Measurements from ENCODE around the gene PIMREG. TPM values are rescaled to one million over a fixed set of nuclear protein-coding genes. Genes with fewer than 3 reads are reported as not detected.

Gene PIMREG
- total RNA-seq, 1 donor from 2014 or later = 0.62 TPM

DNA sequence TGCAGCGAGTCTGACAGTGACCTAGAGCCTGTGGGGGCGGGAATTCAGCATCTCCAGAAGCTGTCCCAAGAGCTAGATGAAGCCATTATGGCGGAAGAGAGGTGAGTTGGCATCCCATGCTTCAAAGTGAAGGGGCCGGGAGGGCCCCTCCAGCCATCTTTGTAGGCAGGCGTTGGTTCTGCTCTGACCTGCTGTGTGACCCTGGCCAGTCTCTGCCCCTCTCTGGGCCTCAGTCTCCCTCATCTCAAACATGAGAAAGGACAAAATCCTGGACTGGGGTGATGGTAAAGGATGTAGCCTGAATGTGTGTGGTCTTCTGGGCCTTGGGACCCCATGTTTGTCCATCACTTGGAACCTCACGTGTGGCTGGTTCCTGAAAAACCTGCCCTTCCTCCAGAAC is 5.1 kb downstream of the PIMREG start:
- Histone ChIP-seq H3K36me3 (no peaks in the 10 kb centered on the region), H3K27ac (no peak overlapping the region), H3K4me1 (no peaks in the 10 kb centered on the region), H3K27me3 (ENCODE audit: low read depth) (no peaks in the 10 kb centered on the region), H3K4me3 (no peak overlapping the region), H3K9me3 (no peaks in the 10 kb centered on the region)
- TF ChIP-seq, protein P1, sequence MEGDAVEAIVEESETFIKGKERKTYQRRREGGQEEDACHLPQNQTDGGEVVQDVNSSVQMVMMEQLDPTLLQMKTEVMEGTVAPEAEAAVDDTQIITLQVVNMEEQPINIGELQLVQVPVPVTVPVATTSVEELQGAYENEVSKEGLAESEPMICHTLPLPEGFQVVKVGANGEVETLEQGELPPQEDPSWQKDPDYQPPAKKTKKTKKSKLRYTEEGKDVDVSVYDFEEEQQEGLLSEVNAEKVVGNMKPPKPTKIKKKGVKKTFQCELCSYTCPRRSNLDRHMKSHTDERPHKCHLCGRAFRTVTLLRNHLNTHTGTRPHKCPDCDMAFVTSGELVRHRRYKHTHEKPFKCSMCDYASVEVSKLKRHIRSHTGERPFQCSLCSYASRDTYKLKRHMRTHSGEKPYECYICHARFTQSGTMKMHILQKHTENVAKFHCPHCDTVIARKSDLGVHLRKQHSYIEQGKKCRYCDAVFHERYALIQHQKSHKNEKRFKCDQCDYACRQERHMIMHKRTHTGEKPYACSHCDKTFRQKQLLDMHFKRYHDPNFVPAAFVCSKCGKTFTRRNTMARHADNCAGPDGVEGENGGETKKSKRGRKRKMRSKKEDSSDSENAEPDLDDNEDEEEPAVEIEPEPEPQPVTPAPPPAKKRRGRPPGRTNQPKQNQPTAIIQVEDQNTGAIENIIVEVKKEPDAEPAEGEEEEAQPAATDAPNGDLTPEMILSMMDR (IDR thresholded peaks at IDR 0.05) = no peak
- DNase-seq (no peak), ATAC-seq (no peak)
- intact Hi-C loops (cut with DNase I) = no loop called here

DNA sequence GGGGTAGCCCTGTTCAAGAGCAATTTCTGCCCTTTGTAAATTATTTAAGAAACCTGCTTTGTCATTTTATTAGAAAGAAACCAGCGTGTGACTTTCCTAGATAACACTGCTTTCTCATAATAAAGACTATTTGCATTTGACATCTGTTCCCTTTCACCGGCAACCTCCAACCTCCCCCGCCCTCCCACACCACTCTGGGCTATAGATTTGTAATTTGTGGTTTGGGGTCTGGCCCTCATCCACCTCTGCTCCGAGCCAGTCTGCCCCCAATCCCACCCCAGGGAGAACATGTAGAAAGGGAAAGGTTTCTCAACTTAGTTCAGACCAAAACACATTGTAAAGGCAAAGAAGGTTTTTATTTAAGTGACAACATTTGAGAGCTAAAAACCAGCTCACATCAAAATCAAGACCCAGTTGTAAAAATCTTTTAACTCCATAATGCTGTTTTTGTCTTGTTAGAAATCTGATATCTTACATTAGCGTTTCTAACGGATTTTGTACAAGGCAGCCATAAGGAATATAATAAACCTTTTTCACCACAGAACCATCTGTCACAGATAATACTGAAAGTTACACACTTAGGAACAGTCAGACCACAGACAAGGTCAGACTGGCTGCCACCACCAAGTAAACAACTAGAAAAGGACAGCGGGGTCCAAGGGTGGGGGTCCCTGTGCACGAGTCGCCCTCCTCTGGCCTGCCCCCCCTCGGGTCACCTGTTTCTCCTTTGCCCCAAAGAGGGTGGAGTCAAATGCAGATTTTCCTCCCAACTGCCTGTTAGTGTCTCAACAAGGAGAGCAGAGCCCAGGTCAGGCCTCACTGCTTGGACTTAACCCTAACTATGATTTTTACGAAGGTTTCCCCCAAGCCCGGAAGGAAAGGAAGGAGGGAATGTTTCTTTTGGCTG is 6.9 kb downstream of the PIMREG start:
- DNase-seq = peak; percentile 14
- TF ChIP-seq, protein P1 (IDR thresholded peaks at IDR 0.05) = no peak
- no peaks in the 10 kb centered on the region for H3K9me3 ChIP-seq
- ATAC-seq = no peak
- H3K27me3 ChIP-seq (ENCODE audit: low read depth) = peaks cover 15% of the 10 kb centered on the region
- no peak overlapping the region for H3K27ac ChIP-seq
- no peaks in the 10 kb centered on the region for H3K36me3 ChIP-seq
- no peaks in the 10 kb centered on the region for H3K4me1 ChIP-seq
- H3K4me3 ChIP-seq = no peak overlapping the region
- intact Hi-C loops (cut with DNase I) = no loop called here

DNA sequence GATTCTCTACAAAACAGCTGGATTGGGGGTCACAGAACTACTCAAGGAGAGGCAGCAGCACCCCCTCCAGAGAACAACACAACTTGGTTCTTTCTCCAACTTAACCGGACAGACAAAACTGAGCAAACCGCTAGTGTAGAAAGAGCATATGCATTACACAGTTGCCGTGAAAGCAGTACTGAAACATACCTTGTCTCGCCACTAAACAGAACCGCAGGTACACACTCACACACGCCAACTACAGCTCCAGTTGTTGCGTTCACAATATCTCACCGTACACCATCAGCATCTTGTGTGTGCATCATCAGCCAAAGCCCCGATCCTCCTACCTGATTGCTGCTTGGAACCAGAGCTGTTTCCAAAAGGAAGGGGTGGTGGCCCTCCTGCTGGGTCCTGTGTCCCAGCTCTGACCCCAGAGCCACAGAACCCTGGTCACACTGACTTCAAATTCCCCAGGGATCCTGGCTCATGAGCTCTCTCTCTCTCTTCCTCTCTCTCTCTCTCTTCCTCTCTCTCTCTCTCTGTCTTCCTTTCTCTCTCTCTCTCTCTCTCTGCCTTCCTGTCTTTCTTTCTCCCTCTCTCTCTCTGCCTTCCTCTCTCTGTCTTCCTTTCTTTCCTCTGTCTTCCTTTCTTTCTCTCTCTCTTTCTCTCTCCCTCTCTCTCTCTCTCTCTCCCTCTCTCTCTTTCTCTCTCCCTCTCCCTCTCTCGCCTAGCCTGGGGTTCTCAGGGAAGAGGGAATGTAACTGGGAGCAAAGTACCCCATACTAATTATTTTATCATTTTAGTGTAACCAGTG is 8.4 kb downstream of the PIMREG start:
- peaks cover 16% of the 10 kb centered on the region for H3K27me3 ChIP-seq (ENCODE audit: low read depth)
- no peak overlapping the region for H3K27ac ChIP-seq
- no peaks in the 10 kb centered on the region for H3K36me3 ChIP-seq
- intact Hi-C loops (cut with DNase I) = no loop called here
- no peaks in the 10 kb centered on the region for H3K4me1 ChIP-seq
- H3K4me3 ChIP-seq = no peak overlapping the region
- no peak for ATAC-seq
- DNase-seq = peak; percentile 14
- TF ChIP-seq, protein P1 (IDR thresholded peaks at IDR 0.05) = no peak
- H3K9me3 ChIP-seq = no peaks in the 10 kb centered on the region

DNA sequence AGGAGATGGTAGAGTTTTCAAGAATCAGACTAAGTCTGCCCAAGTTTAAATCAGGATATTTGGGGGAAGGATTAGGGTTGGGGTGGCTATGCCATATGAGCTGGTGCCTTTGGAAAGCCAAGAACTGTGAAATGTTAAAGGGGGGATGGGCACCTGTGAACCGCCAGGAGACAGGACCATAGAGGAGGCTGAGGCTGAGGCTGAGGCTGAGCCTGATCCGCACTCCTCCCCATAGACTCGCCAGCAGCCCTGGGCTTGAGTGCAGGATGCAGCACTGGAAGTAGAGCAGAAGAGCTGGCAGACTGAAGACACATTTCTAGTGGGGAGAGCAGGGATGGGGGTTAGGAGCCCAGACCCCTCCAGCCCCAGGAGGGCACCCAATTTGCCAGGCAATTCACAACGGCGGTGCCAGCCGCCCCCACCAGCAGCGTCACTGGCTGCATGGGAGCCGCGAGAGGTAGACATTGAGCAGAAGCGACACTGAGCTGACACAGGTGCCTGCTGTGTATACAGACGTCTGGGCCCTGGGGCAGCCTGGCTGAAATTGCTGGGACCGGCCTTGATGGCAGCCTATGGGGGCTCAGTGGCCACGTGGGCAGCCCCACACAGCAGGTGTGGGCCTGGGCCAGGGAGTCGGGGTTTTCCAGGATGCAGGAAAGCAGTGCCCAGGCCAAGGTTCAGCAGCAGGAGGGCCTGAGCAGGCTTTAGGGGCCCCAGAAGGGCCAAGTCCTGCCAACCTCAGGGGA is 9.2 kb downstream of the PIMREG start:
- TF ChIP-seq, protein P1 (IDR thresholded peaks at IDR 0.05) = no peak
- no peak for ATAC-seq
- Histone ChIP-seq H3K27me3 (ENCODE audit: low read depth) (peaks cover 16% of the 10 kb centered on the region), H3K4me3 (no peak overlapping the region), H3K36me3 (no peaks in the 10 kb centered on the region), H3K9me3 (no peaks in the 10 kb centered on the region), H3K4me1 (no peaks in the 10 kb centered on the region), H3K27ac (no peak overlapping the region)
- DNase-seq = peak; percentile 40
- intact Hi-C loops (cut with DNase I) = no loop called here

Data from lower lobe of right lung (tissue), 2 donors.